DMS 273 treated with DMSO at 0.1 percent for 48 hours (cell line): ENCODE data around the gene COPZ2.
"Not testable (repeated sequence)": the region's sequence is repeated elsewhere in the genome, so short reads cannot be mapped to it uniquely, and the experiment has no call there.

Experiments
- DNase-seq: peaks from one replicate; lab custom pipeline; 2025; lab: John Stamatoyannopoulos, UW

COPZ2 gene

DNA sequence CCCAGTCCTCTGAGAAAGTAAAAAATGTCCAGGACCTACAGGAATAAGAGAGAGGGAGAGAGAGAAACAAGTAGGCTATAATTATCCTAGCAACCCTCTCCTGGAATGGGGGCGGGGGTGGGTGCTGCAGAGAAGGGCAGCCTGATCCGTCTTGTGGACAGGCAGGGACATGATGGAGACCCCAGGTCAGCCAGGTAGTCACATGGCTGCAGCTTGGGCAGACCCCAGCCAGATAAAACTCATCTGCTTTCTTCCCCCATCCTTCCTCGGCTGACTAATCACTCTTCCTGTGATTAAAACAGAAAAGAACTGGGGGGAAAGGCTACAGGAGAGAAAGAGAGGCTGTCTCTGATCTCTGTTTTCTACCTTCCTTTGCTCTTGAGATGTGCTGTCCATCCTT is 32.6 kb downstream of the COPZ2 start:
- no peak for DNase-seq

DNA sequence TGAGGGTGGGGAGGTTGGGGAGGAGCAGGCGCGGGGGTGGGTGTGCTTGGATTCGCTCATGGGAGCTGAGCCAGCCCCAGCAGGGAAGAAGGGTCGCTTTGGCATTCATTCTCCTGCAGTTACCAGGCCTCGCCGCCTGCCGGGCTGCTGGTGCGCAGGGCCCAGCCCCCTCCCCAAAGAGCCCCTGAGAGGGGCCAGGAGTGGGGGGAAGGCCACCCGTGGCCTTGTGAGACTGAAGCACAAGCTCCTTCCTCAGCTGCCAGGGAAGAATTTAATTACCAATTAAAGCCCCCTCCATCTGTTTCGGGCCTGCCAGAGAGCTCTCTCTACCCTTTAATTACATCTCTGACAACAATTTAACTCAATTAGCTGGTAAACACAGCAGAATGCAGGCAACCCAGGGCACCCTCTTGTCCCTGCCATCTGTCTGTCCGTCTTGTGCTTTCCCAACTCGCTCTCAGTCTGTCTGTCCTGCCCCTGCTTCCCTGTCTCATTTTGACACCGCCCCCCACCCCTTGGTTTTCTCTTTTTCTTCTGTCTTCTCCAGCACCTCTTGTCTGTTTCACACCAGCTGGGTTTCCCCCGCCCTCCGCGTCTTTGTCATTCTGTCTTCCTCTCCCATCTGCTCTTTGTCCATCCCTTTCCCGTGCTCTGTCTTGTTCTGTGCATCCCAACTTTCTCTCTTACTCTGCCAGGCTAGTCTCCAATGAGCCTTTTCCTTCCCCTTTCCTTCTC is 34.0 kb downstream of the COPZ2 start:
- DNase-seq = peak; percentile 99

- no peak for DNase-seq
Observed at GRCh38 chr17:48002916-48003416, 34.6 kb downstream of the COPZ2 start.

DNA sequence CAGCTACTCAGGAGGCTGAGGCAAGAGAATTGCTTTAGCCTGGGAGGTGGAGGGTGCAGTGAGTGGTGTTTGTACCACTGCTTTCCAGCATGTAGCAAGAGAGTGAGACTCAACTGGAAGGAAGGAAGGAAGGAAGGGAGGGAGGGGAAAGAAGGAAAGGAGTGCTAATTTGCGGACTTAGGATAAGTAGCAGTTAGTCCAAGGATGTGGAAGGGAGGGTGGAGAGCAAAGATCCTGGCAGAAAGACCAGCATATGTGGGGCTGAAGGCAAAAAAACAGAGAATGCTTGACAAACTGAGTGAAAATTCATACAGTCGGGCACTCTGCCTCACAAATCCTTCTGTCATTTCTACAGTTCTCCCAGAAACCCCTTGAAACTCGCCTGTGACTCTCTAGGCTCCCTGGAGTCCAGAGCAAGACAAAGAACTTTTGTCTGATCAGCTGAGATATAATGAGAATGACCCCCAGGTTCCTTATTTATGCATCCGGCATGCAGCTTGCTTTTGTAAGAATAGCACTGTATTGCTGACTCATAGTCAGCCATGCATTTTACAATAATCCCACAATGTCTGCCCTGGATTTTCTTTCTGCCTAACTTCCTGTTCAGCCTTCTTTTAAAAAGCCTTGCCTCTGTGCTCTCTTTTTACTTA is 35.2 kb downstream of the COPZ2 start:
- DNase-seq = peak; percentile 52

DNA sequence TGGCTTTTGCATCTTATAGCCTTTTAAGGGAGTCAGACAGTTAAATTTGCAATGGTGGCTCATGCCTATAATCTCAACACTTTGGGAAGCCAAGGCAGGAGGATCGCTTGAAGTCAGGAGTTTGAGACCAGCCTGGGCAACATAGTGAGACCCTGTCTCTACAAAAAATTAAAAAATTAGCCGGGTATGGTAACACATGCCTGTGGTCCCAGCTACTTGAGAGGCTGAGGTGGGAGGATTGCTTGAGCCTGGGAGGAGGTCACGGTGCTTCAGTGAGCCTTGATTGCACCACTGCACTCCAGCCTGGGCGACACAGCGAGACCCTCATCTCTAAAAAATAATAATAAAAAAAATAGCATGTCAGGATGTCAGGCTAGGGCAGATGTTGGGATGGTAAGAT is 35.9 kb downstream of the COPZ2 start:
- not testable (repeated sequence) for DNase-seq

DNA sequence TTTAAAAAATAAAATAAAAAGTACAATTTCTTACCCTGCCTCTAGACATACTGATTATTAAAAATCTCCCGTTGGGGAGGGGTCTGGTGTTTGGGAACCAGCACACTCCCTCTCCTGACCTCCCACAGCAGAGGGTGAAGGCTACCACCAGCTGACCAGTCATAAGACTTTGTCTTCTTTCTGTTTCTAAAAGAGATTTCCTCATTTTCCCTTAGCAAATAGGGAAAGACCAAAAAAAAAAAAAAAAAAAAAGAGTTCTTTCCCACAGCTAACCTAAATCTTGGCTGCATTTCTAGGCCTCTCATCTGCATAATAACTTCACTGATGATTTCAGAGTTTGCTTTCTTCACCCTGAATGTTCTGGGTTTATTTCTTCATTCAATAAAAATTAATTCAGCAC is 36.4 kb downstream of the COPZ2 start:
- DNase-seq = no peak

GRCh38 chr17:47999582-47999981 is 38.0 kb downstream of the COPZ2 start:
- no peak for DNase-seq

- DNase-seq = no peak
Observed at GRCh38 chr17:47998044-47998443, 39.6 kb downstream of the COPZ2 start.

- DNase-seq = no peak
Observed at GRCh38 chr17:47997586-47997985, 40.0 kb downstream of the COPZ2 start.

DNA sequence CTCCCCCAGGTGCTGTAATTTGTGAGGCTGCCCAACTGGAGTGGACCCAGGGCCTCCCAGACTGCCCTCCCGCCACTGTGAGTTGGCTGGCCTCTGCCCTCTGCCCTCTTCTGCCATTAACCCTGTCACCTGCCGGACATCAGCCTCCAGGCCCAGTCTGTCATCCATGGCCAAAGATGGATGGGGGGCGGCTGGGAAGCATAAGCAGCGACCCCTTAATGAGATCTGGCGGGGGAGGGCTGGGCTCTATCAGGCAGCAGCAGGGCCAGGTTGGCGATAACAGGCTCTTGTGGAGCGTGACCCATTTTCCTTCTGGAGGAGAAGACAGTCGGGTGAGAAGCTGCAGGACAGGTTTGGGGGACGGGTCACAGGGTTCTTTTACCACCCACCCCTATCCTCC is 41.4 kb downstream of the COPZ2 start:
- DNase-seq = no peak

- no peak for DNase-seq
Observed at GRCh38 chr17:47995241-47995935, 42.2 kb downstream of the COPZ2 start.

DNA sequence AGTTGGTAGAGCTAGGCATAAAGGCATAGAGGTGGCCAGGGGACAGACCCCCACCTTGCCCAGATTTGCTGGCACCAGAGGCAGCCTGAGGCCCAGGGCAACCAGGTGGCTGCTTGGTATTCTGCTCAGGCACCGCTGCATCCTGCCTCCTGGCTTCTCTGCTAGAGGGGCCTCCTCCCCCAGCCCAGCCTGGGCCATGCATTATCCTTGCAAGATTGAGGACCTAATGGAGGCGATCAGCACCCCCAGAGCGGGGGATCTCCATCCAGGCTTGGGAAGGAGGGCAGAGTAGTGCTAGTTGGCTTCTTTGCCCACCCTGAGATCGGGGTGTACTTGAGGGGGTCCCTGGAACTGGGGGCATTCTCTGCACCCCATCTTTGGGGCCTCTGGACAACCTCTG is 42.9 kb downstream of the COPZ2 start:
- DNase-seq = no peak

- no peak for DNase-seq
Observed at GRCh38 chr17:47993964-47994363, 43.6 kb downstream of the COPZ2 start.

- no peak for DNase-seq
Observed at GRCh38 chr17:47993031-47993564, 44.5 kb downstream of the COPZ2 start.

DNA sequence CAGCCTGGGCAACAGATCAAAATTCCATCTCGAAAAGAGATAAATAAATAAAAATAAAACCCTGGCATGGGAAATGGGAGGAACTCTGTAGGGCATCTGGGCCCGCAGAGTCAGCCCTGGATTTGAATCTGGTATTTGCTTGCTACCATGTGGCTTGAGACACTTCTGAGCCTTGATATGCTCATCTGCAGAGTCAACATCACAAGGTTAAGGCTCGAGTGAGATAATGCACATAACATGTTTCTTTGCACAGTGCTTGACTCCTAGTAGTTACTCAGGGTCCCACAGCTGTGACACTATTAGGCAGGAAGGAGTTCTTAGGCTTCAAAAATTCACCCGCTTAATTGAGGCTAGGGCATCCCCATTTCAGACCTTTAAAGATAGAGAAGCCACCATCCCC is 45.4 kb downstream of the COPZ2 start:
- no peak for DNase-seq

- DNase-seq = no peak
Observed at GRCh38 chr17:47990962-47991731, 46.5 kb downstream of the COPZ2 start.

GRCh38 chr17:47989700-47990099 is 47.9 kb downstream of the COPZ2 start:
- no peak for DNase-seq

- no peak for DNase-seq
Observed at GRCh38 chr17:47989159-47989558, 48.4 kb downstream of the COPZ2 start.

GRCh38 chr17:47988445-47988844 is 49.2 kb downstream of the COPZ2 start:
- not testable (repeated sequence) for DNase-seq

GRCh38 chr17:47987240-47987835 is 50.3 kb downstream of the COPZ2 start:
- DNase-seq = peak; percentile 57

GRCh38 chr17:47986520-47986919 is 51.1 kb downstream of the COPZ2 start:
- no peak for DNase-seq
